Mucosa of rectum (tissue), 2 donors: ENCODE data around the gene RASIP1.
A peak's percentile ranks its signal among the peaks of the same experiment; 100 is the strongest.
"Not testable (repeated sequence)": the region's sequence is repeated elsewhere in the genome, so short reads cannot be mapped to it uniquely, and the experiment has no call there.

Experiments
- H3K27ac ChIP-seq, 2 donors: one replicate each; pipeline ENCODE4 v1.7.0; 2013; ENCODE audit warnings: inconsistent platforms in 2 of 2, low read depth in 2 of 2, low read length in 2 of 2
- H3K27me3 ChIP-seq, 2 donors: one replicate each; pipeline ENCODE4 v1.7.0; 2013; ENCODE audit warnings: low read length in 2 of 2; ENCODE audit not compliant: control insufficient read depth in 2 of 2, insufficient read depth in 2 of 2
- H3K36me3 ChIP-seq, 2 donors: one replicate each; pipeline ENCODE4 v1.7.0; 2013; ENCODE audit warnings: low read length in 2 of 2; ENCODE audit not compliant: control insufficient read depth in 2 of 2, insufficient read depth in 2 of 2
- H3K4me1 ChIP-seq, 2 donors: one replicate each; pipeline ENCODE4 v1.7.0; 2013; ENCODE audit warnings: low read length in 2 of 2, mild to moderate bottlenecking in 1 of 2; ENCODE audit not compliant: control insufficient read depth in 2 of 2, insufficient read depth in 2 of 2
- H3K4me3 ChIP-seq, 2 donors: one replicate each; pipeline ENCODE4 v1.7.0; 2013; ENCODE audit warnings: low read length in 2 of 2
- H3K9ac ChIP-seq, 2 donors: one replicate each; pipeline ENCODE4 v1.7.0; 2013; ENCODE audit warnings: low read length in 2 of 2, low read depth in 1 of 2, mild to moderate bottlenecking in 1 of 2
- H3K9me3 ChIP-seq, 2 donors: one replicate each; pipeline ENCODE4 v1.7.0; 2013; ENCODE audit warnings: low read length in 2 of 2; ENCODE audit not compliant: control insufficient read depth in 2 of 2
- donor health status: healthy.
- donor health status: Normal muscosa, but diverticular disease.

The RASIP1 gene

GRCh38 chr19:48719263-48720171, 20.9 kb downstream of the RASIP1 start, which contains the start of gene MAMSTR:
Gene MAMSTR (minus strand): TSS chr19:48719725. CDS start chr19:48719031, 694 bp downstream.
- H3K9me3 ChIP-seq, result no peaks in the 10 kb centered on the region
- H3K4me3 ChIP-seq, result peak within 1 kb of the TSS; percentile 74 to 86
- no peak within 1 kb of the TSS for H3K9ac ChIP-seq
- no peaks in the 10 kb centered on the region for H3K36me3 ChIP-seq
- H3K27me3 ChIP-seq, result no peaks in the 10 kb centered on the region
- peak within 1 kb of the TSS; percentile 75 to 91 for H3K27ac ChIP-seq
- peaks cover 17 to 22% of the 10 kb centered on the region in 2 donors for H3K4me1 ChIP-seq

- H3K4me3 ChIP-seq, result no peak overlapping the region
- no peak overlapping the region for H3K9ac ChIP-seq
- peaks cover 15 to 25% of the 10 kb centered on the region in 2 donors for H3K4me1 ChIP-seq
- no peaks in the 10 kb centered on the region for H3K36me3 ChIP-seq
- no peaks in the 10 kb centered on the region for H3K27me3 ChIP-seq
- H3K27ac ChIP-seq, result no peak overlapping the region
- H3K9me3 ChIP-seq, result no peaks in the 10 kb centered on the region
These were observed 21.6 kb downstream of the RASIP1 start for GRCh38 chr19:48718711-48719231.

- H3K4me3 ChIP-seq, H3K9ac ChIP-seq: not testable (repeated sequence)
- peaks cover 20 to 31% of the 10 kb centered on the region in 2 donors for H3K4me1 ChIP-seq
These were observed 22.3 kb downstream of the RASIP1 start for GRCh38 chr19:48718106-48718505.

GRCh38 chr19:48716562-48717291, 23.7 kb downstream of the RASIP1 start:
- Histone ChIP-seq H3K27me3 (no peaks in the 10 kb centered on the region), H3K9ac (peak overlapping the region in 1 of 2 donors; percentile 17), H3K4me1 (peaks cover 24 to 36% of the 10 kb centered on the region in 2 donors), H3K4me3 (peak overlapping the region in 1 of 2 donors; percentile 31), H3K27ac (peak overlapping the region; percentile 27 to 63), H3K9me3 (no peaks in the 10 kb centered on the region), H3K36me3 (no peaks in the 10 kb centered on the region)

More at GRCh38 chr19:48718106-48718505, 22.3 kb downstream of the RASIP1 start:
- not testable (repeated sequence) for H3K9me3 ChIP-seq, H3K27me3 ChIP-seq, H3K27ac ChIP-seq, H3K36me3 ChIP-seq

GRCh38 chr19:48715681-48716171, 24.7 kb downstream of the RASIP1 start:
- H3K36me3 ChIP-seq, result no peaks in the 10 kb centered on the region
- peak overlapping the region in 1 of 2 donors; percentile 74 for H3K4me3 ChIP-seq
- H3K27me3 ChIP-seq, result no peaks in the 10 kb centered on the region
- peak overlapping the region in 1 of 2 donors; percentile 39 for H3K9ac ChIP-seq
- peaks cover 0 to 2% of the 10 kb centered on the region in 2 donors for H3K9me3 ChIP-seq
- H3K27ac ChIP-seq, result peak overlapping the region; percentile 27 to 89
- peaks cover 24 to 36% of the 10 kb centered on the region in 2 donors for H3K4me1 ChIP-seq

- no peaks in the 10 kb centered on the region for H3K27me3 ChIP-seq
- peak overlapping the region; percentile 81 to 89 for H3K27ac ChIP-seq
- peak overlapping the region; percentile 88 to 93 for H3K9ac ChIP-seq
- peaks cover 24 to 36% of the 10 kb centered on the region in 2 donors for H3K4me1 ChIP-seq
- no peaks in the 10 kb centered on the region for H3K36me3 ChIP-seq
- peak overlapping the region; percentile 74 to 75 for H3K4me3 ChIP-seq
- peaks cover 0 to 2% of the 10 kb centered on the region in 2 donors for H3K9me3 ChIP-seq
These were observed 25.4 kb downstream of the RASIP1 start for GRCh38 chr19:48714759-48715675.

GRCh38 chr19:48713864-48714755, 26.3 kb downstream of the RASIP1 start:
- Histone ChIP-seq H3K9me3 (peaks cover 0 to 2% of the 10 kb centered on the region in 2 donors), H3K9ac (peak overlapping the region; percentile 88 to 93), H3K4me1 (peaks cover 24 to 36% of the 10 kb centered on the region in 2 donors), H3K4me3 (peak overlapping the region; percentile 82 to 91), H3K36me3 (no peaks in the 10 kb centered on the region), H3K27me3 (no peaks in the 10 kb centered on the region), H3K27ac (peak overlapping the region; percentile 81 to 89)

- H3K4me3 ChIP-seq, result peak overlapping the region; percentile 82 to 91
- no peaks in the 10 kb centered on the region for H3K27me3 ChIP-seq
- H3K4me1 ChIP-seq, result peaks cover 24 to 36% of the 10 kb centered on the region in 2 donors
- peak overlapping the region; percentile 53 to 89 for H3K27ac ChIP-seq
- H3K9me3 ChIP-seq, result peaks cover 0 to 2% of the 10 kb centered on the region in 2 donors
- no peaks in the 10 kb centered on the region for H3K36me3 ChIP-seq
- peak overlapping the region; percentile 58 to 77 for H3K9ac ChIP-seq
These were observed 27.2 kb downstream of the RASIP1 start for GRCh38 chr19:48713041-48713863.
